Esophagus muscularis mucosa (tissue), 4 donors: Measurements from ENCODE around the gene MICU1. TPM values are rescaled to one million over a fixed set of nuclear protein-coding genes. Genes with fewer than 3 reads are reported as not detected.
A peak's percentile ranks its signal among the peaks of the same experiment; 100 is the strongest.

Experiments used
- DNase-seq: peaks from one replicate; pipeline ENCODE4 v3.0.0-alpha.2; 2017; ENCODE audit errors: extremely low spot score
- H3K27ac ChIP-seq, 4 donors: fragments of 200-600 bp; sonication (generic); replicated peaks in 1 of 4; 1 replicate in 3 of 4; 2 replicates in 1 of 4; pipeline ENCODE4 v1.5.1; 2016 to 2019; ENCODE audit warnings: mild to moderate bottlenecking in 1 of 4
- H3K27me3 ChIP-seq, 4 donors: fragments of 200-600 bp; sonication (generic); one replicate each; pipeline versions ENCODE4 v1.5.1 to v1.6.0; 2016 to 2019
- H3K36me3 ChIP-seq, 4 donors: fragments of 200-600 bp; sonication (generic); one replicate each; pipeline ENCODE4 v1.5.1; 2016 to 2019
- H3K4me1 ChIP-seq, 4 donors: fragments of 200-600 bp; sonication (generic); one replicate each; pipeline ENCODE4 v1.5.1; 2016 to 2019
- H3K4me3 ChIP-seq, 4 donors: fragments of 200-600 bp; sonication (generic); 1 replicate in 2 of 4; 2 replicates in 2 of 4; pipeline ENCODE4 v1.5.1; 2016 to 2019; ENCODE audit warnings: mild to moderate bottlenecking in 4 of 4, moderate library complexity in 1 of 4
- H3K9me3 ChIP-seq, 4 donors: fragments of 200-600 bp; sonication (generic); 1 replicate in 3 of 4; 2 replicates in 1 of 4; pipeline ENCODE4 v1.5.1; 2016 to 2019
- EP300 ChIP-seq: sonication (generic); formaldehyde crosslinking; IDR thresholded peaks from one replicate; pipeline ENCODE4 v1.6.1; 2017; ENCODE audit warnings: antibody characterized with exemption
- POLR2A ChIP-seq: fragments of 450-650 bp; IDR thresholded peaks from one replicate; pipeline ENCODE4 v1.6.1; 2017; ENCODE audit warnings: antibody characterized with exemption, moderate library complexity, mild to moderate bottlenecking, low read depth
- POLR2AphosphoS5 ChIP-seq, 2 donors: sonication (generic); formaldehyde crosslinking; IDR thresholded peaks; one replicate each; pipeline ENCODE4 v1.6.1; 2017; ENCODE audit warnings: antibody characterized with exemption in 2 of 2
- WGBS: methylation state at CpG from one replicate; pipeline ENCODE4 v1.1.5; 2018; 5-methylcytosine and 5-hydroxymethylcytosine counted together
- intact Hi-C: fragments of 100-400 bp; cut with DNase I; formaldehyde crosslinking; loops from one replicate; pipeline ENCODE4 v1.15.1; 2023
- total RNA-seq, 4 donors: library from RNA; depleted of rRNA; stranded (reverse); fragments of >200 nt; gene quantifications; one replicate each; pipeline versions ENCODE4 v1.1.0 to v1.2.1, GENCODE V29; 2016
- TF ChIP-seq, protein P1 (sequence below), 3 experiments: fragments of 200-600 bp in 2 of 3; fragments of 450-650 bp in 1 of 3; sonication (generic) in 2 of 3; IDR thresholded peaks; one replicate each; pipeline ENCODE4 v1.5.1; 2017 to 2019; ENCODE audit warnings: antibody characterized with exemption in 3 of 3, mild to moderate bottlenecking in 2 of 3, moderate library complexity in 1 of 3

Gene MICU1
- total RNA-seq, 4 donors from 2014 or later, result 31.6 to 39.7 (median 35.0) TPM

GRCh38 chr10:72611783-72612182, 14.1 kb downstream of the MICU1 start:
- H3K4me3 ChIP-seq, result peak overlapping the region in 3 of 4 donors; percentile 18 to 37 (median 20)
- WGBS, result 84% methylated on average over 5 of the region's 5 CpGs
- H3K27me3 ChIP-seq, result no peaks in the 10 kb centered on the region
- no peak overlapping the region for H3K27ac ChIP-seq
- intact Hi-C loops, result no loop called here
- no peak for DNase-seq
- H3K36me3 ChIP-seq, result no peaks in the 10 kb centered on the region
- no peak for TF ChIP-seq POLR2AphosphoS5 (IDR thresholded peaks at IDR 0.05)
- TF ChIP-seq, protein P1, sequence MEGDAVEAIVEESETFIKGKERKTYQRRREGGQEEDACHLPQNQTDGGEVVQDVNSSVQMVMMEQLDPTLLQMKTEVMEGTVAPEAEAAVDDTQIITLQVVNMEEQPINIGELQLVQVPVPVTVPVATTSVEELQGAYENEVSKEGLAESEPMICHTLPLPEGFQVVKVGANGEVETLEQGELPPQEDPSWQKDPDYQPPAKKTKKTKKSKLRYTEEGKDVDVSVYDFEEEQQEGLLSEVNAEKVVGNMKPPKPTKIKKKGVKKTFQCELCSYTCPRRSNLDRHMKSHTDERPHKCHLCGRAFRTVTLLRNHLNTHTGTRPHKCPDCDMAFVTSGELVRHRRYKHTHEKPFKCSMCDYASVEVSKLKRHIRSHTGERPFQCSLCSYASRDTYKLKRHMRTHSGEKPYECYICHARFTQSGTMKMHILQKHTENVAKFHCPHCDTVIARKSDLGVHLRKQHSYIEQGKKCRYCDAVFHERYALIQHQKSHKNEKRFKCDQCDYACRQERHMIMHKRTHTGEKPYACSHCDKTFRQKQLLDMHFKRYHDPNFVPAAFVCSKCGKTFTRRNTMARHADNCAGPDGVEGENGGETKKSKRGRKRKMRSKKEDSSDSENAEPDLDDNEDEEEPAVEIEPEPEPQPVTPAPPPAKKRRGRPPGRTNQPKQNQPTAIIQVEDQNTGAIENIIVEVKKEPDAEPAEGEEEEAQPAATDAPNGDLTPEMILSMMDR (IDR thresholded peaks at IDR 0.05), result no peak
- TF ChIP-seq POLR2A, result no peak
- TF ChIP-seq EP300, result no peak
- no peaks in the 10 kb centered on the region for H3K9me3 ChIP-seq
- peaks cover 5 to 21% (median 13%) of the 10 kb centered on the region in 4 donors for H3K4me1 ChIP-seq

GRCh38 chr10:72610466-72610865, 15.4 kb downstream of the MICU1 start:
- H3K27ac ChIP-seq, result no peak overlapping the region
- H3K4me1 ChIP-seq, result peaks cover 5 to 18% (median 16%) of the 10 kb centered on the region in 4 donors
- H3K4me3 ChIP-seq, result no peak overlapping the region
- 69% methylated on average over 1 of the region's 1 CpG for WGBS
- no peaks in the 10 kb centered on the region for H3K27me3 ChIP-seq
- H3K36me3 ChIP-seq, result no peaks in the 10 kb centered on the region
- no peak for DNase-seq
- intact Hi-C loops, result no loop called here
- no peaks in the 10 kb centered on the region for H3K9me3 ChIP-seq
- TF ChIP-seq EP300 (no peak), POLR2A (no peak), POLR2AphosphoS5 (IDR thresholded peaks at IDR 0.05) (no peak)
- TF ChIP-seq, protein P1 (IDR thresholded peaks at IDR 0.05), result no peak

GRCh38 chr10:72605122-72605521, 20.8 kb downstream of the MICU1 start:
- intact Hi-C loops, result no loop called here
- Histone ChIP-seq H3K36me3 (no peaks in the 10 kb centered on the region), H3K27ac (no peak overlapping the region), H3K9me3 (no peaks in the 10 kb centered on the region), H3K4me3 (no peak overlapping the region), H3K4me1 (peaks cover 0 to 10% (median 8%) of the 10 kb centered on the region in 4 donors), H3K27me3 (no peaks in the 10 kb centered on the region)
- TF ChIP-seq EP300, result no peak
- TF ChIP-seq, protein P1 (IDR thresholded peaks at IDR 0.05), result no peak
- no peak for TF ChIP-seq POLR2A
- TF ChIP-seq POLR2AphosphoS5 (IDR thresholded peaks at IDR 0.05), result no peak
- WGBS, result 78% methylated on average over 3 of the region's 3 CpGs
- no peak for DNase-seq

DNA sequence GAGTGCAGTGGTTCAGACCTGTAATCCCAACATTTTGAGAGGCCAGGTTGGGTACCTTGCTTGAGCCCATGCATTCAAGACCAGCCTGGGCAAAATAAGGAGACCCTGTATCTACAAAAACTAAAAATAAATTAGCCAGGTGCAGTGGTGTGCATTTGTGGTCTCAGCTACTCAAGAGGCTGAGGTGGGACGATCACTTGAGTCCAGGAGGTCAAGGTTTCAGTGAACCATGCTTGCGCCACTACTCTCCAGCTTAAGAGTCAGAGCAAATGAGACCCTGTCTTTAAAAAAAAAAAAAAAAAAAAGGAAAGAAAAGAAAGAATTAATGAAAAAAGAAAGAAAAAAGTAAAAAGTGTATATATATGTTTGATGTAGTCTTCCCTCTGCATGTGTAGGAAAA, 24.7 kb downstream of the MICU1 start:
- Histone ChIP-seq H3K4me1 (peaks cover 0 to 10% (median 8%) of the 10 kb centered on the region in 4 donors), H3K36me3 (no peaks in the 10 kb centered on the region), H3K4me3 (no peak overlapping the region), H3K27me3 (no peaks in the 10 kb centered on the region), H3K9me3 (no peaks in the 10 kb centered on the region), H3K27ac (no peak overlapping the region)
- WGBS, result 100% methylated on average over 2 of the region's 2 CpGs
- TF ChIP-seq POLR2AphosphoS5 (IDR thresholded peaks at IDR 0.05), result no peak
- no peak for TF ChIP-seq EP300
- TF ChIP-seq, protein P1 (IDR thresholded peaks at IDR 0.05), result no peak
- TF ChIP-seq POLR2A, result no peak
- DNase-seq, result no peak
- intact Hi-C loops, result no loop called here
